Fibroblast of lung (primary cell): Measurements from ENCODE around the gene THEM5. TPM values are rescaled to one million over a fixed set of nuclear protein-coding genes. Genes with fewer than 3 reads are reported as not detected.

Source experiments
- DNase-seq, 2 donors: peaks; one replicate each; pipeline versions ENCODE4 v3.0.0 to v3.0.0-alpha.2; 2010; ENCODE audit warnings: low read depth in 2 of 2
- H2AFZ ChIP-seq: 2 replicates; pipeline ENCODE4 v1.5.1; 2012; ENCODE audit warnings: low read length, control low read depth, inconsistent platforms
- H3K27ac ChIP-seq: 2 replicates; pipeline ENCODE4 v1.5.1; 2011; ENCODE audit warnings: low read length, control low read depth; ENCODE audit not compliant: insufficient read depth
- H3K27me3 ChIP-seq: 2 replicates; pipeline ENCODE4 v1.5.1; 2011; ENCODE audit warnings: mild to moderate bottlenecking, low read length; ENCODE audit not compliant: control insufficient read depth, insufficient read depth
- H3K36me3 ChIP-seq: 2 replicates; pipeline ENCODE4 v1.5.1; 2011; ENCODE audit warnings: low read length; ENCODE audit not compliant: control insufficient read depth, insufficient read depth
- H3K4me1 ChIP-seq: 2 replicates; pipeline ENCODE4 v1.5.1; 2011; ENCODE audit warnings: low read length; ENCODE audit not compliant: control insufficient read depth, insufficient read depth; ENCODE audit errors: extremely low read depth
- H3K4me2 ChIP-seq: 2 replicates; pipeline ENCODE4 v1.5.1; 2011; ENCODE audit warnings: low read length, control low read depth; ENCODE audit not compliant: insufficient read depth; ENCODE audit errors: extremely low read depth
- H3K4me3 ChIP-seq, 4 experiments: fragments of 200-600 bp in 1 of 4; sonication (generic) in 1 of 4; replicated peaks in 1 of 4; 2 replicates each; pipeline ENCODE4 v1.5.1; 2011 to 2016; ENCODE audit warnings: low read length in 4 of 4, low read depth in 3 of 4, mild to moderate bottlenecking in 3 of 4, control low read depth in 2 of 4, inconsistent platforms in 1 of 4, mixed read lengths in 1 of 4; ENCODE audit not compliant: insufficient read depth in 1 of 4; ENCODE audit errors: control extremely low read depth in 1 of 4
- H3K79me2 ChIP-seq: 2 replicates; pipeline ENCODE4 v1.5.1; 2012; ENCODE audit warnings: mild to moderate bottlenecking, low read length, inconsistent platforms; ENCODE audit not compliant: control insufficient read depth, insufficient read depth
- H3K9ac ChIP-seq: 2 replicates; pipeline ENCODE4 v1.5.1; 2011; ENCODE audit warnings: mild to moderate bottlenecking, low read length, control low read depth; ENCODE audit not compliant: insufficient read depth
- H3K9me3 ChIP-seq: 2 replicates; pipeline ENCODE4 v1.5.1; 2012; ENCODE audit warnings: low read depth, low read length; ENCODE audit not compliant: control insufficient read depth, insufficient read depth
- H4K20me1 ChIP-seq: 2 replicates; pipeline ENCODE4 v1.5.1; 2011; ENCODE audit warnings: low read length; ENCODE audit not compliant: control insufficient read depth, insufficient read depth; ENCODE audit errors: extremely low read depth
- EZH2 ChIP-seq: IDR thresholded peaks from 2 replicates; pipeline ENCODE4 v1.5.1; 2012; ENCODE audit warnings: low read length, control low read depth, mild to moderate bottlenecking; ENCODE audit errors: missing control alignments
- polyA plus RNA-seq, 2 donors: library from polyadenylated mRNA; depleted of rRNA in 1 of 2; stranded (reverse) in 1 of 2; unstranded in 1 of 2; fragments of >200 nt; gene quantifications; 2 replicates each; pipeline ENCODE4 v1.2.1, GENCODE V29; 2011 to 2012; ENCODE audit warnings: missing spikeins in 1 of 2
- total RNA-seq: library from RNA; depleted of rRNA; stranded (reverse); fragments of >200 nt; gene quantifications from 2 replicates; pipeline ENCODE4 v1.2.1, GENCODE V29; 2014
- TF ChIP-seq, protein P1 (sequence below), 2 donors: IDR thresholded peaks in 1 of 2; conservative IDR thresholded peaks in 1 of 2; 1 replicate in 1 of 2; 2 replicates in 1 of 2; pipeline ENCODE4 v1.5.1; 2011 to 2012; ENCODE audit warnings: low read length in 2 of 2, control low read depth in 1 of 2, inconsistent platforms in 1 of 2, low read depth in 1 of 2, mild to moderate bottlenecking in 1 of 2

THEM5 gene
- total and polyA plus RNA-seq, 2 donors (not counting 1 experiment from before 2014, with no cell fraction given), result not detected

DNA sequence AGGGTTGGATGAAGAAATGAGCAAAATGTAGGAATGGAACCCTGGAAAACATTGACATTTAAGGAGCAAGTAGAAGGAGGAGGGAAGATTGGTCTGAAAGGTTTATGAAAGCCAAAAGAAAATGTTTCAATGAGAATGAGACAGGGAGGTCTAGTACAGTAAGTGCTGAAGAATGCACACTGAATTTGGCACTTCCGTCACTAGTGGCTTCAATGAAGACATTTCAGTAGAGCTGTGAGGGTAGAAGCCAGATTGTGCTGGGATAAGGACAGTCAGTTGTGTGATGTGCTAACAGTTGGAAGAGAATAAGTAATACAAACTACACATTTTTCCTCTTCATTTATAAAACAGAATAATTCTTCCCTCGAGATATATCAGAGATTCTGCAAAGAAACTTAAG is 38.7 kb upstream of the THEM5 start:
- no peaks in the 10 kb centered on the region for H4K20me1 ChIP-seq

DNA sequence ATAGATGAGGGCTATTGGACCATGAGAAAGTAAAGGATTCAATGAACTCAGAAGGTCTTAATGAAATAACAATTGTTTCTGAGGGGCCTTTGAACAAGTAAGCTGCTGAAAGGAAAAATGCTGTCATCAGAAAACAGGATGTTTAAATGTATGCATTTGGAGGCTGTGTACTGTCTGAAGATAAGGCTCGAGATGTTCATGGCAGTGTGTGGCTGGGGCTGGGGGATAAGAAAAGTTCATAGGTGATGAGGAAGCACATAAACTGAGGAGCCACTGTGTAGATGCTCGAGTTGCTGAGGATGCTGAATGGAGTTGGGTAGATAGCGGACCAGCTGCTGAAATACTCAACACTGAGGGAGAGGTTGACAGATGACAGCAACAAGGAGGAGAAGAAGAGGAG is 38.0 kb upstream of the THEM5 start:
- Histone ChIP-seq H3K4me1 (no peaks in the 10 kb centered on the region), H3K27ac (no peak overlapping the region), H3K9ac (no peak overlapping the region), H2AFZ (no peak overlapping the region), H3K79me2 (no peaks in the 10 kb centered on the region), H3K4me3 (no peak overlapping the region), H4K20me1 (no peaks in the 10 kb centered on the region), H3K4me2 (no peak overlapping the region), H3K27me3 (no peaks in the 10 kb centered on the region), H3K9me3 (no peaks in the 10 kb centered on the region), H3K36me3 (no peaks in the 10 kb centered on the region)
- TF ChIP-seq, protein P1, sequence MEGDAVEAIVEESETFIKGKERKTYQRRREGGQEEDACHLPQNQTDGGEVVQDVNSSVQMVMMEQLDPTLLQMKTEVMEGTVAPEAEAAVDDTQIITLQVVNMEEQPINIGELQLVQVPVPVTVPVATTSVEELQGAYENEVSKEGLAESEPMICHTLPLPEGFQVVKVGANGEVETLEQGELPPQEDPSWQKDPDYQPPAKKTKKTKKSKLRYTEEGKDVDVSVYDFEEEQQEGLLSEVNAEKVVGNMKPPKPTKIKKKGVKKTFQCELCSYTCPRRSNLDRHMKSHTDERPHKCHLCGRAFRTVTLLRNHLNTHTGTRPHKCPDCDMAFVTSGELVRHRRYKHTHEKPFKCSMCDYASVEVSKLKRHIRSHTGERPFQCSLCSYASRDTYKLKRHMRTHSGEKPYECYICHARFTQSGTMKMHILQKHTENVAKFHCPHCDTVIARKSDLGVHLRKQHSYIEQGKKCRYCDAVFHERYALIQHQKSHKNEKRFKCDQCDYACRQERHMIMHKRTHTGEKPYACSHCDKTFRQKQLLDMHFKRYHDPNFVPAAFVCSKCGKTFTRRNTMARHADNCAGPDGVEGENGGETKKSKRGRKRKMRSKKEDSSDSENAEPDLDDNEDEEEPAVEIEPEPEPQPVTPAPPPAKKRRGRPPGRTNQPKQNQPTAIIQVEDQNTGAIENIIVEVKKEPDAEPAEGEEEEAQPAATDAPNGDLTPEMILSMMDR (conservative IDR thresholded peaks at IDR 0.05 in 1 of 2, IDR thresholded peaks at IDR 0.05 in 1 of 2; ENCODE audit: low read depth in 1 of 2, low read length in 2 of 2), result no peak
- no peak for TF ChIP-seq EZH2
- no peak for DNase-seq

More for the DNA sequence above, 38.7 kb upstream of the THEM5 start:
- Histone ChIP-seq H3K9me3 (no peaks in the 10 kb centered on the region), H3K27ac (no peak overlapping the region), H3K9ac (no peak overlapping the region), H2AFZ (no peak overlapping the region), H3K79me2 (no peaks in the 10 kb centered on the region), H3K36me3 (no peaks in the 10 kb centered on the region), H3K27me3 (no peaks in the 10 kb centered on the region), H3K4me1 (no peaks in the 10 kb centered on the region), H3K4me2 (no peak overlapping the region), H3K4me3 (no peak overlapping the region)
- TF ChIP-seq, protein P1 (conservative IDR thresholded peaks at IDR 0.05 in 1 of 2, IDR thresholded peaks at IDR 0.05 in 1 of 2; ENCODE audit: low read depth in 1 of 2, low read length in 2 of 2), result no peak
- no peak for TF ChIP-seq EZH2
- DNase-seq, result peak in 1 of 2 donors; percentile 80

DNA sequence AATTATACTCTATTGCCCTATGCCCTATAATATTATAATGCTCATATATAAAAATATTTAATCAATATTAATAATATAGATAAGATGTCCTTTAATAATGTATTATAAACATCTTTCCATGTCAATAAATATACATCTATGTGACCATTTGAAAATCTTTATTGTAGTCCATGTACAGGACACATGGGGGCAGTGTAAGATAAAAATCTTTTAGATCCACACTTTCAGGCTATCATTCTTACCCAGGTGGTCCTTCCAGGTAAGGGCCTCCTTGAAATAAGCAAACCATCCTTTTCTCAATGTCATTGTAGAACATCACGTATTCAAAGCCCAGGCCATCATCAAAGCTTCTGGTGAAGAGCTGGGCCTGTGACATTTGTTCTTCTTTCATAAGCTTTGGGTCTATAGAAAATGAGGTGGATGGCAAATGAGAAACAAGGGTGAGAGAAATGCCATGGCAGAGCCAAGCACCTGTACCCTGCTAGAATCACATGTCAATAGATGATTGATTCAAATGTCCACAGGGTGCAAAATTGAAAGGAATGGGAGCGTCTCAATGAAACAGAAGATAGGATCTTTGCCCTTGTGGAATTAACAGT is 35.6 kb upstream of the THEM5 start:
- Histone ChIP-seq H3K27ac (no peak overlapping the region), H4K20me1 (no peaks in the 10 kb centered on the region), H3K9me3 (no peaks in the 10 kb centered on the region), H3K79me2 (no peaks in the 10 kb centered on the region), H2AFZ (no peak overlapping the region), H3K27me3 (no peaks in the 10 kb centered on the region), H3K4me2 (no peak overlapping the region), H3K36me3 (no peaks in the 10 kb centered on the region), H3K4me3 (no peak overlapping the region), H3K4me1 (no peaks in the 10 kb centered on the region), H3K9ac (no peak overlapping the region)
- TF ChIP-seq, protein P1 (conservative IDR thresholded peaks at IDR 0.05 in 1 of 2, IDR thresholded peaks at IDR 0.05 in 1 of 2; ENCODE audit: low read depth in 1 of 2, low read length in 2 of 2), result peak; percentile 23 to 24
- TF ChIP-seq EZH2, result no peak
- DNase-seq, result no peak
